Kidney epithelial cell (primary cell): ENCODE results near the gene ABCC5. TPM values are rescaled to one million over a fixed set of nuclear protein-coding genes. Genes with fewer than 3 reads are reported as not detected.

ENCODE experiments used
- DNase-seq: peaks from one replicate; pipeline ENCODE4 v3.0.0-alpha.2; 2010; ENCODE audit warnings: low read depth
- H3K27me3 ChIP-seq: 2 replicates; pipeline ENCODE4 v1.6.0; 2011; ENCODE audit warnings: low read length; ENCODE audit not compliant: control insufficient read depth, insufficient read depth
- H3K36me3 ChIP-seq: 2 replicates; pipeline ENCODE4 v1.5.1; 2011; ENCODE audit warnings: low read length; ENCODE audit not compliant: control insufficient read depth, insufficient read depth
- H3K4me3 ChIP-seq: 2 replicates; pipeline ENCODE4 v1.5.1; 2011; ENCODE audit warnings: low read depth, mild to moderate bottlenecking, control low read depth, low read length
- CTCF ChIP-seq: IDR thresholded peaks from 2 replicates; pipeline ENCODE4 v1.5.1; 2011; ENCODE audit warnings: mild to moderate bottlenecking, moderate library complexity, low read length, control low read depth, inconsistent platforms; ENCODE audit not compliant: insufficient read depth, poor library complexity, severe bottlenecking
- total RNA-seq: library from RNA; depleted of rRNA; stranded (reverse); fragments of >200 nt; gene quantifications from 2 replicates; pipeline ENCODE4 v1.2.3, GENCODE V29; 2015

ABCC5 gene
- total RNA-seq, 1 donor from 2014 or later, result 9.1 TPM

GRCh38 chr3:183933160-183933559 is 84.5 kb downstream of the ABCC5 start:
- DNase-seq, result no peak
- H3K4me3 ChIP-seq, result no peak overlapping the region
- TF ChIP-seq CTCF, result no peak
- H3K36me3 ChIP-seq, result peaks cover 2% of the 10 kb centered on the region
- no peaks in the 10 kb centered on the region for H3K27me3 ChIP-seq

GRCh38 chr3:183931881-183932280 is 85.8 kb downstream of the ABCC5 start:
- no peak for TF ChIP-seq CTCF
- no peak for DNase-seq
- no peak overlapping the region for H3K4me3 ChIP-seq
- H3K27me3 ChIP-seq, result no peaks in the 10 kb centered on the region
- no peaks in the 10 kb centered on the region for H3K36me3 ChIP-seq

GRCh38 chr3:183930086-183930485 is 87.6 kb downstream of the ABCC5 start:
- no peak for DNase-seq
- no peak overlapping the region for H3K4me3 ChIP-seq
- H3K27me3 ChIP-seq, result no peaks in the 10 kb centered on the region
- peaks cover 1% of the 10 kb centered on the region for H3K36me3 ChIP-seq
- no peak for TF ChIP-seq CTCF

- Histone ChIP-seq H3K36me3 (peaks cover 1% of the 10 kb centered on the region), H3K27me3 (no peaks in the 10 kb centered on the region), H3K4me3 (no peak overlapping the region)
- TF ChIP-seq CTCF, result no peak
- no peak for DNase-seq
Observed at GRCh38 chr3:183927059-183927458, 90.6 kb downstream of the ABCC5 start.

- no peak for TF ChIP-seq CTCF
- DNase-seq, result peak; percentile 1
- Histone ChIP-seq H3K4me3 (no peak overlapping the region), H3K36me3 (peaks cover 1% of the 10 kb centered on the region), H3K27me3 (no peaks in the 10 kb centered on the region)
Observed at GRCh38 chr3:183924956-183925355, 92.7 kb downstream of the ABCC5 start.

- Histone ChIP-seq H3K27me3 (no peaks in the 10 kb centered on the region), H3K4me3 (no peak overlapping the region), H3K36me3 (peaks cover 1% of the 10 kb centered on the region)
- no peak for TF ChIP-seq CTCF
- no peak for DNase-seq
Observed at GRCh38 chr3:183924543-183924942, 93.1 kb downstream of the ABCC5 start.
